Embryonic facial prominence (tissue), 1 donor: Measurements from ENCODE around the gene LRRC25.

Experiments used
- DNase-seq: peaks from one replicate; pipeline ENCODE4 v3.0.0-alpha.2; 2016; ENCODE audit errors: extremely low spot score

Gene LRRC25

GRCh38 chr19:18345296-18345695 lies 52.1 kb downstream of the LRRC25 start:
- DNase-seq = no peak

DNA sequence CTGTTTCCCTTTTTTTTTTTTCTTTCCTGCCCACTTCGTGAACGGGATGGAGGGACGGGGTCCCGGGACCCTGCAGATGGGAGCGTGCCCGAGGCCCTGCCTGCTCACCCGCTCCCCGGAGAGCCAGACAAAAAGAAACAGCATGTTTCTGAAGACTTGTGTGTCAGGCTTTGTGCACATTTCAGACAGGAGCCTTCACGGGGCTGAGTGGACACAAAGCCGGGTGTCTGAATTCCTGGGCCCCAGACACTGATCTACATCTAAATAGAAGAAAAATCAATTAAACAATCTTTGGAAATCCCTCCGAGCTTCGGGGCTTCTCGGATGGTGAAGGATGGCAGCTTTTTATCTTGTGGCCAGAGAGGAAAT lies 52.9 kb downstream of the LRRC25 start:
- DNase-seq = no peak

- DNase-seq = no peak
These were observed 55.3 kb downstream of the LRRC25 start for GRCh38 chr19:18342090-18342632.
